WERI-Rb-1 (cell line): ENCODE results near the gene SLITRK5.

Experiments
- DNase-seq: peaks from one replicate; pipeline ENCODE4 v3.0.0-alpha.2; 2020
- H3K27ac ChIP-seq: fragments of 250-450 bp; sonication (Bioruptor Pico); 2 replicates; pipeline ENCODE4 v1.5.1; 2020; ENCODE audit warnings: mild to moderate bottlenecking, moderate library complexity
- H3K27me3 ChIP-seq: fragments of 250-450 bp; sonication (Bioruptor Pico); 2 replicates; pipeline ENCODE4 v1.5.1; 2021; ENCODE audit warnings: mild to moderate bottlenecking, low read depth, moderate library complexity; ENCODE audit not compliant: insufficient read depth, severe bottlenecking
- H3K36me3 ChIP-seq: fragments of 250-450 bp; sonication (Bioruptor Pico); 2 replicates; pipeline ENCODE4 v1.5.1; 2020; ENCODE audit warnings: mild to moderate bottlenecking, moderate library complexity
- H3K4me3 ChIP-seq: 2 replicates; pipeline ENCODE4 v1.5.1; 2011; ENCODE audit warnings: low read depth, mild to moderate bottlenecking, control low read depth, low read length
- H3K9me3 ChIP-seq: fragments of 250-450 bp; sonication (Bioruptor Pico); 2 replicates; pipeline ENCODE4 v1.5.1; 2021; ENCODE audit warnings: mild to moderate bottlenecking, moderate library complexity; ENCODE audit not compliant: severe bottlenecking
- CTCF ChIP-seq: IDR thresholded peaks from 2 replicates; pipeline ENCODE4 v1.5.1; 2011; ENCODE audit warnings: low read depth, mild to moderate bottlenecking, control low read depth, inconsistent platforms, low read length

SLITRK5 gene

GRCh38 chr13:87677043-87677495, 5.9 kb downstream of the SLITRK5 start:
- H3K27ac ChIP-seq, result no peak overlapping the region
- no peaks in the 10 kb centered on the region for H3K36me3 ChIP-seq
- H3K27me3 ChIP-seq, result peaks cover 4% of the 10 kb centered on the region
- DNase-seq, result no peak
- H3K9me3 ChIP-seq, result peaks cover 12% of the 10 kb centered on the region
- peak overlapping the region; percentile 62; the same call in 1 of the 2 replicates for H3K4me3 ChIP-seq
- TF ChIP-seq CTCF, result no peak

GRCh38 chr13:87677496-87678371, 6.6 kb downstream of the SLITRK5 start:
- TF ChIP-seq CTCF, result no peak
- DNase-seq, result peak; percentile 66
- H3K36me3 ChIP-seq, result no peaks in the 10 kb centered on the region
- peak overlapping the region; percentile 62 for H3K4me3 ChIP-seq
- H3K9me3 ChIP-seq, result peaks cover 12% of the 10 kb centered on the region
- H3K27me3 ChIP-seq, result peaks cover 4% of the 10 kb centered on the region
- H3K27ac ChIP-seq, result no peak overlapping the region

- no peak for TF ChIP-seq CTCF
- peaks cover 4% of the 10 kb centered on the region for H3K27me3 ChIP-seq
- no peaks in the 10 kb centered on the region for H3K36me3 ChIP-seq
- peaks cover 12% of the 10 kb centered on the region for H3K9me3 ChIP-seq
- H3K4me3 ChIP-seq, result peak overlapping the region; percentile 62; the same call in 1 of the 2 replicates
- no peak for DNase-seq
- no peak overlapping the region for H3K27ac ChIP-seq
Measured at GRCh38 chr13:87678372-87678752, 7.2 kb downstream of the SLITRK5 start.

- TF ChIP-seq CTCF, result peak; percentile 49
- H3K27me3 ChIP-seq, result no peaks in the 10 kb centered on the region
- H3K4me3 ChIP-seq, result no peak overlapping the region
- DNase-seq, result peak; percentile 59
- H3K9me3 ChIP-seq, result peaks cover 12% of the 10 kb centered on the region
- no peak overlapping the region for H3K27ac ChIP-seq
- H3K36me3 ChIP-seq, result no peaks in the 10 kb centered on the region
Measured at GRCh38 chr13:87680298-87680697, 9.1 kb downstream of the SLITRK5 start.

- Histone ChIP-seq H3K4me3 (no peak overlapping the region), H3K27ac (no peak overlapping the region), H3K36me3 (no peaks in the 10 kb centered on the region), H3K27me3 (no peaks in the 10 kb centered on the region), H3K9me3 (no peaks in the 10 kb centered on the region)
- TF ChIP-seq CTCF, result no peak
- no peak for DNase-seq
Measured at GRCh38 chr13:87684850-87685742, 13.9 kb downstream of the SLITRK5 start.
